GM23338 (cell line): ENCODE results near the gene CCDC93. TPM values are rescaled to one million over a fixed set of nuclear protein-coding genes. Genes with fewer than 3 reads are reported as not detected.

Experiments
- ATAC-seq: fragments of 200-7000 bp; cut with Tn5 transposase; 3 replicates; pipeline ENCODE4 v1.9.1; 2020
- DNase-seq: peaks from one replicate; pipeline ENCODE4 v3.0.0-alpha.2; 2015; ENCODE audit warnings: low spot score
- H2AFZ ChIP-seq: fragments of 200-600 bp; sonication (generic); 2 replicates; pipeline ENCODE4 v1.8.0; 2016; ENCODE audit warnings: antibody characterized with exemption, mild to moderate bottlenecking, moderate library complexity
- H3F3A ChIP-seq: fragments of 200-600 bp; sonication (generic); replicated peaks from 2 replicates; pipeline ENCODE4 v1.8.0; 2017; ENCODE audit warnings: antibody characterized with exemption, mixed run types, low read depth
- H3K27ac ChIP-seq: fragments of 200-600 bp; sonication (generic); 2 replicates; pipeline ENCODE4 v1.6.1; 2016; ENCODE audit warnings: low read depth
- H3K27me3 ChIP-seq: fragments of 200-600 bp; sonication (generic); 2 replicates; pipeline ENCODE4 v1.8.0; 2016; ENCODE audit warnings: mild to moderate bottlenecking, mixed run types, moderate library complexity; ENCODE audit not compliant: insufficient read depth
- H3K36me3 ChIP-seq: fragments of 200-600 bp; sonication (generic); 2 replicates; pipeline ENCODE4 v1.8.0; 2016; ENCODE audit warnings: mild to moderate bottlenecking; ENCODE audit not compliant: insufficient read depth
- H3K4me1 ChIP-seq: fragments of 200-600 bp; sonication (generic); 2 replicates; pipeline ENCODE4 v1.8.0; 2016; ENCODE audit warnings: mild to moderate bottlenecking, moderate library complexity; ENCODE audit not compliant: insufficient read depth
- H3K4me2 ChIP-seq: fragments of 200-600 bp; sonication (generic); 2 replicates; pipeline ENCODE4 v1.7.1; 2017; ENCODE audit warnings: mixed run types
- H3K4me3 ChIP-seq: fragments of 200-600 bp; sonication (generic); 2 replicates; pipeline ENCODE4 v1.6.1; 2016; ENCODE audit warnings: mixed run types
- H3K79me2 ChIP-seq: fragments of 200-600 bp; sonication (generic); replicated peaks from 2 replicates; pipeline ENCODE4 v1.8.0; 2017; ENCODE audit warnings: mild to moderate bottlenecking; ENCODE audit not compliant: insufficient read depth
- H3K9me2 ChIP-seq: fragments of 200-600 bp; sonication (generic); 2 replicates; pipeline ENCODE4 v1.8.0; 2017; ENCODE audit not compliant: insufficient read depth
- H4K20me1 ChIP-seq: fragments of 200-600 bp; sonication (generic); replicated peaks from 2 replicates; pipeline ENCODE4 v1.8.0; 2017; ENCODE audit warnings: mild to moderate bottlenecking; ENCODE audit not compliant: insufficient read depth
- H3K27ac Mint-ChIP-seq: 2 replicates; pipeline ENCODE4 v1.8.0; 2020; ENCODE audit warnings: inconsistent platforms, mild to moderate bottlenecking, moderate library complexity, mixed read lengths
- H3K27me3 Mint-ChIP-seq: 3 replicates; pipeline ENCODE4 v1.8.0; 2022; ENCODE audit warnings: low read depth, mild to moderate bottlenecking, moderate library complexity, mixed read lengths, inconsistent platforms; ENCODE audit not compliant: insufficient read depth, poor library complexity
- H3K36me3 Mint-ChIP-seq: 3 replicates; pipeline ENCODE4 v1.8.0; 2021; ENCODE audit warnings: low read depth, mild to moderate bottlenecking, inconsistent platforms, moderate library complexity, mixed read lengths
- H3K4me1 Mint-ChIP-seq: 3 replicates; pipeline ENCODE4 v1.8.0; 2020; ENCODE audit warnings: mild to moderate bottlenecking, inconsistent platforms, mixed read lengths
- H3K4me3 Mint-ChIP-seq: 3 replicates; pipeline ENCODE4 v1.8.0; 2021; ENCODE audit warnings: moderate library complexity, mild to moderate bottlenecking, inconsistent platforms, mixed read lengths
- H3K9me3 Mint-ChIP-seq: 3 replicates; pipeline ENCODE4 v1.8.0; 2020; ENCODE audit warnings: moderate library complexity, mild to moderate bottlenecking, inconsistent platforms, mixed read lengths
- CREB1 ChIP-seq: fragments of 250-450 bp; sonication (Bioruptor Pico); IDR thresholded peaks from 2 replicates; pipeline ENCODE4 v1.5.0; 2020; ENCODE audit warnings: low read depth, mild to moderate bottlenecking, moderate library complexity
- CTCF ChIP-seq, 2 experiments: fragments of 200-600 bp in 1 of 2; sonication (generic) in 1 of 2; conservative IDR thresholded peaks; 2 replicates each; pipeline versions ENCODE4 v1.5.1 to v1.6.1; 2016 to 2017; ENCODE audit warnings: antibody characterized with exemption in 2 of 2, low read depth in 2 of 2, mild to moderate bottlenecking in 2 of 2, moderate library complexity in 1 of 2
- EZH2 ChIP-seq: fragments of 200-600 bp; sonication (generic); IDR thresholded peaks from one replicate; pipeline ENCODE4 v1.8.0; 2017; ENCODE audit warnings: antibody characterized with exemption, mild to moderate bottlenecking, low read depth; ENCODE audit not compliant: unreplicated experiment
- EZH2phosphoT487 ChIP-seq: fragments of 200-600 bp; sonication (generic); IDR thresholded peaks from one replicate; pipeline ENCODE4 v1.8.1; 2018; ENCODE audit warnings: antibody characterized with exemption; ENCODE audit not compliant: unreplicated experiment
- JUNB ChIP-seq: IDR thresholded peaks from one replicate; pipeline ENCODE4 v1.6.1; 2016; ENCODE audit warnings: antibody characterized with exemption; ENCODE audit not compliant: unreplicated experiment
- NANOG ChIP-seq: IDR thresholded peaks from 2 replicates; pipeline ENCODE4 v1.6.1; 2016; ENCODE audit warnings: antibody characterized with exemption, borderline replicate concordance
- POLR2AphosphoS5 ChIP-seq: IDR thresholded peaks from 2 replicates; pipeline ENCODE4 v1.6.1; 2016; ENCODE audit warnings: antibody characterized with exemption, low read depth
- REST ChIP-seq: IDR thresholded peaks from one replicate; pipeline ENCODE4 v1.6.1; 2018; ENCODE audit warnings: antibody characterized with exemption; ENCODE audit not compliant: unreplicated experiment
- ZNF114 ChIP-seq: fragments of 250-450 bp; sonication (Bioruptor Pico); IDR thresholded peaks from 2 replicates; pipeline ENCODE4 v1.5.0; 2020; ENCODE audit warnings: mild to moderate bottlenecking, moderate library complexity
- ZNF462 ChIP-seq: fragments of 250-450 bp; sonication (Bioruptor Pico); IDR thresholded peaks from 2 replicates; pipeline ENCODE4 v1.5.0; 2020; ENCODE audit warnings: mild to moderate bottlenecking, moderate library complexity
- polyA plus RNA-seq: library from polyadenylated mRNA; unstranded; fragments of >200 nt; fragmentation: Nextera tagmentation; extraction: Ambion mirVana; gene quantifications from 2 replicates; pipeline ENCODE4 v1.2.1, GENCODE V29; 2016
- total RNA-seq: library from RNA; depleted of rRNA; stranded (reverse); fragments of >200 nt; shearing (Covaris generic); gene quantifications from 2 replicates; pipeline ENCODE4 v1.2.3, GENCODE V29; 2014

The CCDC93 gene
- total and polyA plus RNA-seq, 2 experiments from 2014 or later: 13.1 to 16.8 TPM

- no peak for TF ChIP-seq CTCF (conservative IDR thresholded peaks at IDR 0.05; ENCODE audit: low read depth in 2 of 2)
- no peak for TF ChIP-seq ZNF114
- TF ChIP-seq POLR2AphosphoS5: no peak
- no peak for TF ChIP-seq REST
Measured at GRCh38 chr2:118029025-118029424, 15.2 kb upstream of the CCDC93 start (continued).

- ATAC-seq: no peak
- TF ChIP-seq EZH2phosphoT487 (no peak), ZNF462 (CRISPR knock-in tag) (no peak), CREB1 (no peak), EZH2 (no peak), REST (no peak), JUNB (no peak), NANOG (no peak), POLR2AphosphoS5 (no peak)
Measured at GRCh38 chr2:118021356-118021755, 7.5 kb upstream of the CCDC93 start.

More at GRCh38 chr2:118021356-118021755, 7.5 kb upstream of the CCDC93 start:
- Histone ChIP-seq H3K79me2 (no peaks in the 10 kb centered on the region), H3K27me3 (peaks cover 36% of the 10 kb centered on the region), H3K36me3 (no peaks in the 10 kb centered on the region), H4K20me1 (no peaks in the 10 kb centered on the region), H3K4me2 (no peak overlapping the region), H3K4me3 (no peak overlapping the region), H3K9me2 (no peaks in the 10 kb centered on the region), H2AFZ (no peak overlapping the region), H3F3A (no peaks in the 10 kb centered on the region), H3K4me1 (peaks cover 7% of the 10 kb centered on the region), H3K27ac (no peak overlapping the region)
- DNase-seq: no peak
- H3K4me3 Mint-ChIP-seq: no peak overlapping the region
- H3K36me3 Mint-ChIP-seq: no peaks in the 10 kb centered on the region
- H3K9me3 Mint-ChIP-seq: no peaks in the 10 kb centered on the region
- H3K27me3 Mint-ChIP-seq: peaks cover 24% of the 10 kb centered on the region
- no peak overlapping the region for H3K27ac Mint-ChIP-seq
- H3K4me1 Mint-ChIP-seq: peaks cover 12% of the 10 kb centered on the region
